CD14-positive monocyte (primary cell): ENCODE data around the gene THBS2. TPM values are rescaled to one million over a fixed set of nuclear protein-coding genes. Genes with fewer than 3 reads are reported as not detected.

Experiments
- DNase-seq, 3 donors: peaks; one replicate each; pipeline ENCODE4 v3.0.0-alpha.2; 2011 to 2022
- H2AFZ ChIP-seq: 2 replicates; pipeline ENCODE4 v1.6.0; 2012; ENCODE audit warnings: mild to moderate bottlenecking, low read depth, low read length, inconsistent platforms; ENCODE audit not compliant: insufficient read depth, poor library complexity, severe bottlenecking
- H3K27ac ChIP-seq, 2 donors: 1 replicate in 1 of 2; 2 replicates in 1 of 2; pipeline ENCODE4 v1.5.1; 2012 to 2013; ENCODE audit warnings: low read length in 2 of 2, control low read depth in 1 of 2, inconsistent platforms in 1 of 2, low read depth in 1 of 2, mild to moderate bottlenecking in 1 of 2
- H3K27me3 ChIP-seq, 2 donors: one replicate each; pipeline versions ENCODE4 v1.6.0 to v1.6.1; 2011 to 2013; ENCODE audit warnings: low read length in 2 of 2; ENCODE audit not compliant: control insufficient read depth in 2 of 2, insufficient read depth in 2 of 2
- H3K36me3 ChIP-seq, 2 donors: replicated peaks in 1 of 2; 1 replicate in 1 of 2; 2 replicates in 1 of 2; pipeline versions ENCODE4 v1.5.1 to v1.6.1; 2012 to 2013; ENCODE audit warnings: low read length in 2 of 2, control low read depth in 1 of 2, inconsistent platforms in 1 of 2, mild to moderate bottlenecking in 1 of 2; ENCODE audit not compliant: insufficient read depth in 2 of 2, control insufficient read depth in 1 of 2
- H3K4me1 ChIP-seq, 2 donors: 1 replicate in 1 of 2; 2 replicates in 1 of 2; pipeline versions ENCODE4 v1.5.1 to v1.6.1; 2012 to 2013; ENCODE audit warnings: low read length in 2 of 2, control low read depth in 1 of 2, inconsistent platforms in 1 of 2, mild to moderate bottlenecking in 1 of 2, moderate library complexity in 1 of 2; ENCODE audit not compliant: insufficient read depth in 2 of 2, control insufficient read depth in 1 of 2
- H3K4me2 ChIP-seq: replicated peaks from 2 replicates; pipeline ENCODE3; 2012; ENCODE audit warnings: low read length, moderate library complexity, mild to moderate bottlenecking; ENCODE audit not compliant: poor library complexity, severe bottlenecking; ENCODE audit errors: extremely low read depth
- H3K4me3 ChIP-seq, 3 experiments: fragments of 200-600 bp in 1 of 3; sonication (generic) in 1 of 3; replicated peaks in 1 of 3; 1 replicate in 2 of 3; 2 replicates in 1 of 3; pipeline ENCODE4 v1.5.1; 2011 to 2013; ENCODE audit warnings: low read length in 3 of 3, mild to moderate bottlenecking in 3 of 3, control low read depth in 2 of 3, low read depth in 2 of 3, inconsistent platforms in 1 of 3, moderate library complexity in 1 of 3
- H3K79me2 ChIP-seq: 2 replicates; pipeline ENCODE4 v1.6.0; 2012; ENCODE audit warnings: mild to moderate bottlenecking, control low read depth, inconsistent platforms, low read length, moderate library complexity; ENCODE audit not compliant: insufficient read depth
- H3K9ac ChIP-seq: 2 replicates; pipeline ENCODE4 v1.6.0; 2017; ENCODE audit warnings: low read length, mild to moderate bottlenecking; ENCODE audit not compliant: insufficient read depth, poor library complexity, severe bottlenecking
- H3K9me3 ChIP-seq, 2 donors: replicated peaks in 1 of 2; 1 replicate in 1 of 2; 2 replicates in 1 of 2; pipeline versions ENCODE4 v1.5.1 to v1.6.1; 2012 to 2013; ENCODE audit warnings: low read length in 2 of 2, control low read depth in 1 of 2; ENCODE audit not compliant: control insufficient read depth in 1 of 2, insufficient read depth in 1 of 2
- H4K20me1 ChIP-seq: 2 replicates; pipeline ENCODE4 v1.6.0; 2012; ENCODE audit warnings: mild to moderate bottlenecking, low read length, control low read depth, moderate library complexity; ENCODE audit not compliant: insufficient read depth
- H3K27ac Mint-ChIP-seq, 7 donors: one replicate each; pipeline ENCODE4 v1.8.0; 2020; ENCODE audit warnings: mild to moderate bottlenecking in 7 of 7, mixed read lengths in 7 of 7, moderate library complexity in 6 of 7, inconsistent platforms in 2 of 7
- H3K27me3 Mint-ChIP-seq, 3 donors: one replicate each; pipeline ENCODE4 v1.8.0; 2021 to 2022; ENCODE audit warnings: low read depth in 3 of 3, mild to moderate bottlenecking in 3 of 3, mixed read lengths in 3 of 3, moderate library complexity in 3 of 3, inconsistent platforms in 1 of 3
- H3K36me3 Mint-ChIP-seq, 2 donors: one replicate each; pipeline ENCODE4 v1.8.0; 2020; ENCODE audit warnings: mixed read lengths in 2 of 2, inconsistent platforms in 1 of 2, mild to moderate bottlenecking in 1 of 2
- H3K4me1 Mint-ChIP-seq: one replicate; pipeline ENCODE4 v1.8.0; 2020; ENCODE audit warnings: mild to moderate bottlenecking, mixed read lengths
- H3K4me3 Mint-ChIP-seq, 2 donors: one replicate each; pipeline ENCODE4 v1.8.0; 2020; ENCODE audit warnings: mild to moderate bottlenecking in 2 of 2, mixed read lengths in 2 of 2, moderate library complexity in 1 of 2
- H3K9me3 Mint-ChIP-seq, 7 donors: one replicate each; pipeline ENCODE4 v1.8.0; 2020 to 2022; ENCODE audit warnings: mixed read lengths in 7 of 7, mild to moderate bottlenecking in 6 of 7, moderate library complexity in 6 of 7, inconsistent platforms in 2 of 7
- CTCF ChIP-seq: fragments of 200-600 bp; IDR thresholded peaks from one replicate; pipeline ENCODE4 v1.8.0; 2022; ENCODE audit warnings: antibody characterized with exemption, mild to moderate bottlenecking
- WGBS: methylation state at CpG from one replicate; pipeline ENCODE4 v1.1.5; 2013; ENCODE audit warnings: missing lambda C conversion rate; ENCODE audit not compliant: insufficient coverage; 5-methylcytosine and 5-hydroxymethylcytosine counted together
- intact Hi-C, 2 donors: fragments of 100-400 bp; cut with micrococcal nuclease; formaldehyde crosslinking; loops; one replicate each; pipeline versions ENCODE4 v1.15.0 to v1.15.1; 2023
- polyA plus RNA-seq, 3 donors: library from polyadenylated mRNA; depleted of rRNA in 1 of 3; unstranded in 2 of 3; stranded (reverse) in 1 of 3; fragments of 300-500 nt in 2 of 3; fragments of >200 nt in 1 of 3; fragmentation: Illumina TruSeq in 2 of 3; gene quantifications; 1 replicate in 2 of 3; 2 replicates in 1 of 3; pipeline ENCODE4 v1.2.3, GENCODE V29; 2012 to 2021

The THBS2 gene
- polyA plus RNA-seq, 3 donors, result 0.01 to 0.03 TPM; not detected in 1

- no peaks in the 10 kb centered on the region for H3K9me3 ChIP-seq
- no peak overlapping the region for H2AFZ ChIP-seq
- H4K20me1 ChIP-seq, result no peaks in the 10 kb centered on the region
- WGBS, result 97% methylated on average over 15 of the region's 16 CpGs
- intact Hi-C loops, result no loop called here
- H3K79me2 ChIP-seq, result no peaks in the 10 kb centered on the region
- no peak for TF ChIP-seq CTCF
- Mint-ChIP-seq H3K4me3 (no peak overlapping the region), H3K9me3 (peaks cover 0 to 14% (median 2%) of the 10 kb centered on the region in 7 donors), H3K4me1 (peaks cover 5% of the 10 kb centered on the region), H3K27ac (no peak overlapping the region), H3K27me3 (peaks cover 0 to 7% (median 2%) of the 10 kb centered on the region in 3 donors), H3K36me3 (no peaks in the 10 kb centered on the region)
- H3K4me1 ChIP-seq, result no peaks in the 10 kb centered on the region
- H3K4me2 ChIP-seq, result no peak overlapping the region
- no peaks in the 10 kb centered on the region for H3K36me3 ChIP-seq
- no peak overlapping the region for H3K27ac ChIP-seq
- H3K9ac ChIP-seq, result no peak overlapping the region
- DNase-seq, result no peak
- no peaks in the 10 kb centered on the region for H3K27me3 ChIP-seq
- no peak overlapping the region for H3K4me3 ChIP-seq
Measured at GRCh38 chr6:169171016-169171415, 82.6 kb downstream of the THBS2 start.

GRCh38 chr6:169170583-169170955, 83.1 kb downstream of the THBS2 start:
- Histone ChIP-seq H3K4me2 (no peak overlapping the region), H3K79me2 (no peaks in the 10 kb centered on the region), H3K36me3 (no peaks in the 10 kb centered on the region), H3K27ac (no peak overlapping the region), H4K20me1 (no peaks in the 10 kb centered on the region), H2AFZ (no peak overlapping the region), H3K4me3 (no peak overlapping the region), H3K9me3 (no peaks in the 10 kb centered on the region), H3K27me3 (no peaks in the 10 kb centered on the region), H3K4me1 (no peaks in the 10 kb centered on the region), H3K9ac (no peak overlapping the region)
- H3K36me3 Mint-ChIP-seq, result no peaks in the 10 kb centered on the region
- intact Hi-C loops, result no loop called here
- H3K4me3 Mint-ChIP-seq, result no peak overlapping the region
- H3K27me3 Mint-ChIP-seq, result peaks cover 0 to 7% (median 2%) of the 10 kb centered on the region in 3 donors
- WGBS, result 100% methylated on average over 2 of the region's 11 CpGs
- peaks cover 0 to 13% (median 2%) of the 10 kb centered on the region in 7 donors for H3K9me3 Mint-ChIP-seq
- H3K27ac Mint-ChIP-seq, result no peak overlapping the region
- TF ChIP-seq CTCF, result no peak
- H3K4me1 Mint-ChIP-seq, result peaks cover 5% of the 10 kb centered on the region
- no peak for DNase-seq
